Activated CD4-positive, alpha-beta memory T cell treated with anti-CD3 and anti-CD28 coated beads for 36 hours (primary cell): ENCODE data around the gene ALDH1B1. TPM values are rescaled to one million over a fixed set of nuclear protein-coding genes. Genes with fewer than 3 reads are reported as not detected.
"Not testable (repeated sequence)": the region's sequence is repeated elsewhere in the genome, so short reads cannot be mapped to it uniquely, and the experiment has no call there.

Experiments
- CTCF ChIA-PET: fragments of 350-600 bp; sonication (Branson Sonifier 250); formaldehyde crosslinking; loops from one replicate; lab custom pipeline; 2021; ENCODE audit warnings: antibody characterized with exemption, inconsistent platforms; lab: Charles Lee
- POLR2A ChIA-PET: fragments of 350-600 bp; sonication (Branson Sonifier 250); formaldehyde crosslinking; loops from one replicate; lab custom pipeline; 2021; ENCODE audit warnings: antibody characterized with exemption; lab: Charles Lee
- DNase-seq: peaks from one replicate; pipeline ENCODE4 v3.0.0-alpha.2; 2020
- H3K27ac Mint-ChIP-seq: one replicate; pipeline ENCODE4 v1.8.0; 2021; ENCODE audit warnings: mixed read lengths
- H3K27me3 Mint-ChIP-seq: one replicate; pipeline ENCODE4 v1.8.0; 2021; ENCODE audit warnings: mixed read lengths
- H3K36me3 Mint-ChIP-seq: one replicate; pipeline ENCODE4 v1.8.0; 2021; ENCODE audit warnings: mixed read lengths
- H3K4me1 Mint-ChIP-seq: one replicate; pipeline ENCODE4 v1.8.0; 2021; ENCODE audit warnings: low read depth, mixed read lengths
- H3K4me3 Mint-ChIP-seq: one replicate; pipeline ENCODE4 v1.8.0; 2021; ENCODE audit warnings: mild to moderate bottlenecking, mixed read lengths
- H3K9me3 Mint-ChIP-seq: one replicate; pipeline ENCODE4 v1.8.0; 2021; ENCODE audit warnings: mixed read lengths
- intact Hi-C: fragments of 100-400 bp; cut with micrococcal nuclease; formaldehyde crosslinking; loops from one replicate; pipeline ENCODE4 v1.15.1; 2023
- total RNA-seq, 2 experiments: library from RNA; stranded (reverse); gene quantifications; one replicate each; pipeline ENCODE4 v1.2.3, GENCODE V29; 2021

Gene ALDH1B1
- total RNA-seq, 2 experiments from 2014 or later = 22.1 to 22.2 TPM

DNA sequence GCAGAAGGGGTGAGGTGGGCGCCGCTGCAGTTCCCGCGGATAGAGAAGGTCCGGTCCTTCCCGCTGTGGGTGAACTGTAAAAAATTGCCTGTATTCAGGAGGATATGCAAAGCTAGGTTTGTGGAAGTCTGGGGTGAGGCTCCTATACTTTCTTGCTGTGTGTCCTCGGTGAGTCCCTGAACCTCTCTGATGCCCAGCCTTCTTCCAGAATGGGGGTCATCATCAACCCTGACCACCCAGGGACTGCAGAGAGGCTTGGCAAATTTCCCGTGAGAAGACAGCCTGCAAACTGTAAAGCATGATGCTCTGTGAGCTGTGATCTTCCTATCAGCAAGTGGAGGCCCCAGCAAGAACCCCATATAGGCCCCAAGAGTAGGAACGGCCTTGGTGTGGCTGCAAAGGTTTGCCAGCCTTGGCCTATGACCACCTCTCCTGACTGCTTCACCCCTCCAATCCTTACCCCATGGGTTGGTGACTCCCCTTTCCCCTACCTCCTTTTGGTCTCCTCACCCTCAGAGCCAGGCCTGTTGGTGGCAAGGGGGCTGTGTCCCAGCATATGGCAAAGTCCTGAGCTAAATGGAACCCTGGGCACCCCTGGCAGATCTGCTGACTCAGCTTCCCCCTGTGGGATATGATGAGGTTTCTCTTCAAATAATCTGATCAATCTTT, 760 bp downstream of the ALDH1B1 start:
- ChIA-PET POLR2A (interaction anchor here (1.2 kb wide), 1 partner anchor 228 kb away, joined by 5 read pairs; the partner anchor contains the start of gene ANKRD18A), CTCF (interaction anchor here (1.2 to 1.8 kb wide), 3 partner anchors 8 to 480 kb away, joined by 5 to 7 read pairs (median 6); no protein-coding TSS in a partner anchor)
- Mint-ChIP-seq H3K4me3 (peak overlapping the region; percentile 89), H3K27ac (peak overlapping the region; percentile 67), H3K36me3 (peaks cover 29% of the 10 kb centered on the region), H3K27me3 (no peaks in the 10 kb centered on the region), H3K4me1 (peaks cover 17% of the 10 kb centered on the region), H3K9me3 (no peaks in the 10 kb centered on the region)
- peak; percentile 11 for DNase-seq
- intact Hi-C loops = loop anchor here (5.0 kb wide), 1 partner anchor 491 kb away; the partner anchor contains the start of gene SLC25A51

DNA sequence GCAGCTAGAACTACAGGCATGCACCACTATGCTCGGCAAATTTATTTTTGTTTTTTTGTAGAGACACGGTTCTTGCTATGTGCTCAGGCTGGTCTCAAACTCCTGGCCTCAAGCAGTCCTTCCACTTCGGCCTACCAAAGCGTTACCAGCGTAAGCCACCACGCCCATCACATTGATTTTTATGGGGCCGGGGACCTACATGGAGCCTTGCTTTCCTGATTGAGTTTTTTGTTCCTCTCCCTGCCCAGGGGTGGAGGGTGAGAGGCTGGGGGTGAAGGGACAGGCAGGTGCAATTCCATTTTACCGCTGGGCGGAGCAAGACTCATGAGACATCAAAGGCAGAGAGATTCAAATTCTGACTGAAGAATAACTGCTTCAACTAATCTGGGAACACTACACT, 1.9 kb downstream of the ALDH1B1 start:
- no peaks in the 10 kb centered on the region for H3K27me3 Mint-ChIP-seq
- H3K4me1 Mint-ChIP-seq = peaks cover 17% of the 10 kb centered on the region
- H3K27ac Mint-ChIP-seq = no peak overlapping the region
- intact Hi-C loops = loop anchor here (5.0 kb wide), 1 partner anchor 492 kb away; the partner anchor contains the start of gene SLC25A51
- peaks cover 33% of the 10 kb centered on the region for H3K36me3 Mint-ChIP-seq
- ChIA-PET CTCF (interaction anchor here (1.8 kb wide), 1 partner anchor 481 kb away, joined by 5 read pairs; no protein-coding TSS in a partner anchor), POLR2A (no interaction called here)
- no peaks in the 10 kb centered on the region for H3K9me3 Mint-ChIP-seq
- H3K4me3 Mint-ChIP-seq = no peak overlapping the region
- no peak for DNase-seq

GRCh38 chr9:38395653-38396370, 3.3 kb downstream of the ALDH1B1 start:
- H3K4me3 Mint-ChIP-seq = no peak overlapping the region
- CTCF ChIA-PET = no interaction called here
- intact Hi-C loops = no loop called here

GRCh38 chr9:38396371-38396671, 3.8 kb downstream of the ALDH1B1 start:
- Mint-ChIP-seq H3K27ac (no peak overlapping the region), H3K4me3 (no peak overlapping the region), H3K9me3 (no peaks in the 10 kb centered on the region), H3K4me1 (peaks cover 17% of the 10 kb centered on the region), H3K27me3 (no peaks in the 10 kb centered on the region), H3K36me3 (peaks cover 33% of the 10 kb centered on the region)
- intact Hi-C loops = no loop called here
- POLR2A ChIA-PET = no interaction called here
- DNase-seq = no peak
- CTCF ChIA-PET = no interaction called here

More at GRCh38 chr9:38395653-38396370, 3.3 kb downstream of the ALDH1B1 start:
- Mint-ChIP-seq H3K4me1 (peaks cover 17% of the 10 kb centered on the region), H3K36me3 (peaks cover 33% of the 10 kb centered on the region), H3K9me3 (no peaks in the 10 kb centered on the region), H3K27me3 (no peaks in the 10 kb centered on the region), H3K27ac (no peak overlapping the region)
- POLR2A ChIA-PET = no interaction called here
- no peak for DNase-seq

DNA sequence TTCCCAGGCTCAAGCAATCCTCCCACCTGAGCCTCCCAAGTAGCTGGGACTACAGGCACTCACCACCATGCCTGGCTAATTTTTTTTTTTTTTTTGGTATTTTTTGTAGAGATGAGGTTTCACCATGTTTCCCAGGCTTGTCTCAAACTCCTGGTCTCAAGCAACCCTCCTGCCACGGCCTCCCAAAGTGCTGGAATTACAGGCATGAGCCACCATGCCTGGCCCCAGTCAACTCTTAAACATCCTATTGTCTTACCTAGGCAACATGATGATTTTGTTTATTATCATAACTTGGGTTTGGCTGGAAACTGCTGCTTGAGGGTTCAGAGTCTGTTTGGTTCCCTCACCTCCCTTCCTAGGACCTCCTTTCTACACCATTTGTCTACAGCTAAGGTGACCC, 6.7 kb downstream of the ALDH1B1 start:
- H3K4me3 Mint-ChIP-seq, intact Hi-C loops, H3K4me1 Mint-ChIP-seq, POLR2A ChIA-PET, H3K27ac Mint-ChIP-seq, DNase-seq, H3K27me3 Mint-ChIP-seq, H3K9me3 Mint-ChIP-seq: not testable (repeated sequence)
- H3K36me3 Mint-ChIP-seq = peaks cover 33% of the 10 kb centered on the region
- CTCF ChIA-PET = interaction anchor here (0.9 kb wide), 1 partner anchor 311 kb away, joined by 3 read pairs; no protein-coding TSS in a partner anchor

GRCh38 chr9:38401994-38402393, 9.5 kb downstream of the ALDH1B1 start:
- Mint-ChIP-seq H3K4me1 (no peaks in the 10 kb centered on the region), H3K27ac (no peak overlapping the region), H3K27me3 (peaks cover 14% of the 10 kb centered on the region), H3K36me3 (peaks cover 12% of the 10 kb centered on the region), H3K9me3 (no peaks in the 10 kb centered on the region), H3K4me3 (no peak overlapping the region)
- intact Hi-C loops = no loop called here
- DNase-seq = no peak
- ChIA-PET CTCF (interaction anchor here (1.4 kb wide), 1 partner anchor 314 kb away, joined by 3 read pairs; no protein-coding TSS in a partner anchor), POLR2A (no interaction called here)

DNA sequence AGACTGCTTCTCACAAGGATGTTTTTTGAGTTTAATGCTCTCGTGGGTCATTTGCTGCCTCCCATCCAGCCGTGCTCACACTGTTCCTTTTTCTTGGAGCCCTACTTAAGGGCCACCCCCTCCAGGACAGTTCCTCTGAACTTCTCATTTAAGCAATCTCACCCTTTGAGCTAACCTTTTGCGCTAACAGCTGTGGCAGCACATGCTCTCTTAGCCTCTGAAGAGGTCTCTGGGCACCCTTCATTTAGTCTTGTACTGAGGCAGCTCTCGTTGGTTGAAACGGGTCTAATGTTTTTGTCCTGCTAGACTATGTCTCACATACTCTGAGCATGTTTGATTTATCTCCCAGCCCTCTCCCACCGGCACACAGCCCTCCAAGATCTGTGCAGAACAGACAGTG, 11.8 kb downstream of the ALDH1B1 start:
- Mint-ChIP-seq H3K9me3 (no peaks in the 10 kb centered on the region), H3K27ac (no peak overlapping the region), H3K27me3 (peaks cover 14% of the 10 kb centered on the region), H3K4me1 (peaks cover 2% of the 10 kb centered on the region), H3K36me3 (no peaks in the 10 kb centered on the region), H3K4me3 (no peak overlapping the region)
- intact Hi-C loops = no loop called here
- no peak for DNase-seq
- ChIA-PET POLR2A (no interaction called here), CTCF (no interaction called here)

- no peaks in the 10 kb centered on the region for H3K9me3 Mint-ChIP-seq
- POLR2A ChIA-PET = no interaction called here
- no peak for DNase-seq
- CTCF ChIA-PET = no interaction called here
- H3K36me3 Mint-ChIP-seq = no peaks in the 10 kb centered on the region
- no peak overlapping the region for H3K4me3 Mint-ChIP-seq
- intact Hi-C loops = no loop called here
- peaks cover 2% of the 10 kb centered on the region for H3K4me1 Mint-ChIP-seq
- no peak overlapping the region for H3K27ac Mint-ChIP-seq
- H3K27me3 Mint-ChIP-seq = peaks cover 14% of the 10 kb centered on the region
Measured at GRCh38 chr9:38405785-38406184, 13.3 kb downstream of the ALDH1B1 start.

GRCh38 chr9:38406476-38407186, 14.1 kb downstream of the ALDH1B1 start:
- H3K9me3 Mint-ChIP-seq = no peaks in the 10 kb centered on the region
- intact Hi-C loops = no loop called here
- POLR2A ChIA-PET = no interaction called here
- peaks cover 17% of the 10 kb centered on the region for H3K27me3 Mint-ChIP-seq
- no peak overlapping the region for H3K27ac Mint-ChIP-seq
- no peaks in the 10 kb centered on the region for H3K36me3 Mint-ChIP-seq
- DNase-seq = no peak
- H3K4me1 Mint-ChIP-seq = peaks cover 2% of the 10 kb centered on the region
- H3K4me3 Mint-ChIP-seq = no peak overlapping the region
- CTCF ChIA-PET = no interaction called here

DNA sequence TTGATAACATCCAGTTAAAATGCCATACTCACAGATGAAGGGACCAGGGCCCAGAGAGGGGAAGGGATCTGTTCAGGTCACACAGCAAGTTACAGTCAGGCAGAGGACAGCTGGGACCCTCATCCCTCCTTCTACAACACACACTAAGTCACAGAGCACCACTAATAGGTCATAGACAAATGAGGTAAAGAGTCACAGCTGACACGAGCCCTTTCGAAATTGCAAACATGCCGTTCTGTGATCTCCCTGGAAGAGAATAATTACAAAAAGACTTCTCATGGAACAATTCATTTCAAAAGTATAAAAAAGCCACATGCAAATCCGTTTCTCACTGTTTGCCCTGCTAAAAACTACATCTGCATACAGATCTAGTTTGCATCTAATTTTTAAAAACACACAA, 16.2 kb downstream of the ALDH1B1 start:
- H3K4me1 Mint-ChIP-seq = peaks cover 2% of the 10 kb centered on the region
- CTCF ChIA-PET = no interaction called here
- H3K27me3 Mint-ChIP-seq = peaks cover 16% of the 10 kb centered on the region
- H3K4me3 Mint-ChIP-seq = no peak overlapping the region
- intact Hi-C loops = no loop called here
- POLR2A ChIA-PET = no interaction called here
- DNase-seq = no peak
- no peaks in the 10 kb centered on the region for H3K36me3 Mint-ChIP-seq
- H3K9me3 Mint-ChIP-seq = no peaks in the 10 kb centered on the region
- no peak overlapping the region for H3K27ac Mint-ChIP-seq

GRCh38 chr9:38412751-38413150, 20.2 kb downstream of the ALDH1B1 start:
- H3K4me1 Mint-ChIP-seq = peaks cover 2% of the 10 kb centered on the region
- no peaks in the 10 kb centered on the region for H3K9me3 Mint-ChIP-seq
- intact Hi-C loops = no loop called here
- H3K27me3 Mint-ChIP-seq = peaks cover 6% of the 10 kb centered on the region
- no peak overlapping the region for H3K4me3 Mint-ChIP-seq
- H3K36me3 Mint-ChIP-seq = no peaks in the 10 kb centered on the region
- ChIA-PET CTCF (no interaction called here), POLR2A (no interaction called here)
- no peak overlapping the region for H3K27ac Mint-ChIP-seq
- DNase-seq = no peak

DNA sequence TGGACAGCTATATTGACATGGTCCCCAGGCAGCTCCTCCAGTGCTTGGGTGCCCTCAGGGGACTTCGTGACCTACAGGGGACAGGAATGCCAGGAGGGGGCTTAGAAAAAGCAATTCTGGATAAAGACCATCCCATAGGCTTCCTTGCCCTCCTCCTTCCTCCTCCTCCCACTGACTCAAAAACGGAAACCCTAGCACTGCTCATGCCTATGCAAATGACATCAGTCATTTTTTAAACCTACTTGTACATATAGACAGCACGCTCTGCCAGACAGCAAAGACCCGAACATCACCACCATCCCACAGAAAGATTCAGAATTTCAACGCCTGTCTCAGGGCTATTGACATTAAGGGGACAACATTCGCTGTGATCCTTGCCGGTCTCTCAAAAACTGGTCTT, 20.8 kb downstream of the ALDH1B1 start:
- intact Hi-C loops = no loop called here
- Mint-ChIP-seq H3K4me3 (no peak overlapping the region), H3K9me3 (no peaks in the 10 kb centered on the region), H3K27ac (no peak overlapping the region), H3K36me3 (no peaks in the 10 kb centered on the region), H3K27me3 (peaks cover 6% of the 10 kb centered on the region), H3K4me1 (peaks cover 2% of the 10 kb centered on the region)
- ChIA-PET POLR2A (no interaction called here), CTCF (no interaction called here)
- no peak for DNase-seq
